Neural progenitor cell (in vitro differentiated cells): ENCODE results near the gene SEC16B.
A peak's percentile ranks its signal among the peaks of the same experiment; 100 is the strongest.

Experiments used
- CTCF ChIP-seq: fragments of 200-600 bp; sonication (generic); IDR thresholded peaks from 2 replicates; pipeline ENCODE4 v1.5.1; 2017; ENCODE audit warnings: antibody characterized with exemption, mild to moderate bottlenecking
- EZH2phosphoT487 ChIP-seq: fragments of 200-600 bp; sonication (generic); IDR thresholded peaks from 2 replicates; pipeline ENCODE4 v1.6.1; 2017; ENCODE audit warnings: antibody characterized with exemption

GRCh38 chr1:177921590-177921989 is 48.3 kb downstream of the SEC16B start:
- TF ChIP-seq EZH2phosphoT487 = no peak
- TF ChIP-seq CTCF = peak; percentile 5
